Endothelial cell of umbilical vein (primary cell): ENCODE measurements around the gene ATP1B2. TPM values are rescaled to one million over a fixed set of nuclear protein-coding genes. Genes with fewer than 3 reads are reported as not detected.

Source experiments
- BruUV-seq: library from RNA; stranded (reverse); fragments of 400-500 nt; replicated peaks from 2 replicates; lab custom pipeline; 2021; lab: Mats Ljungman, UMichigan
- CTCF ChIA-PET: fragments of 300-600, 350-600 bp; sonication (Branson Sonifier 250); formaldehyde crosslinking; loops from one replicate; lab custom pipeline; 2021; ENCODE audit warnings: antibody characterized with exemption, inconsistent platforms; lab: Charles Lee
- POLR2A ChIA-PET: fragments of 300-600, 350-600 bp; sonication (Branson Sonifier 250); formaldehyde crosslinking; loops from one replicate; lab custom pipeline; 2021; ENCODE audit warnings: antibody characterized with exemption, inconsistent platforms; lab: Charles Lee
- DNase-seq: peaks from one replicate; pipeline ENCODE4 v3.0.0-alpha.2; 2011; ENCODE audit warnings: low read depth, low spot score
- FAIRE-seq: peaks from 2 replicates; lab custom pipeline; 2011; peaks lifted over from hg19 to GRCh38; lab: Jason Lieb, UNC
- H2AFZ ChIP-seq: 2 replicates; pipeline ENCODE4 v1.6.0; 2012; ENCODE audit warnings: low read depth, low read length, control low read depth, inconsistent platforms
- H3K27ac ChIP-seq: 2 replicates; pipeline ENCODE4 v1.5.1; 2011; ENCODE audit warnings: low read depth, mild to moderate bottlenecking, control low read depth, low read length, moderate library complexity; ENCODE audit not compliant: insufficient read depth
- H3K27me3 ChIP-seq, 2 experiments: 2 replicates each; pipeline versions ENCODE4 v1.6.0 to v1.6.1; 2011; ENCODE audit warnings: low read length in 2 of 2, mixed read lengths in 1 of 2; ENCODE audit not compliant: control insufficient read depth in 2 of 2, insufficient read depth in 2 of 2
- H3K36me3 ChIP-seq, 2 experiments: 2 replicates in 1 of 2; 3 replicates in 1 of 2; pipeline ENCODE4 v1.5.1; 2011; ENCODE audit warnings: low read length in 2 of 2, mild to moderate bottlenecking in 1 of 2, moderate library complexity in 1 of 2; ENCODE audit not compliant: control insufficient read depth in 2 of 2, insufficient read depth in 2 of 2; ENCODE audit errors: extremely low read depth in 1 of 2
- H3K4me1 ChIP-seq: 3 replicates; pipeline ENCODE4 v1.5.1; 2011; ENCODE audit warnings: mild to moderate bottlenecking, low read length; ENCODE audit not compliant: control insufficient read depth, insufficient read depth; ENCODE audit errors: extremely low read depth
- H3K4me2 ChIP-seq: 2 replicates; pipeline ENCODE4 v1.6.1; 2011; ENCODE audit warnings: low read length, control low read depth, mixed read lengths; ENCODE audit not compliant: insufficient read depth
- H3K4me3 ChIP-seq, 3 experiments: fragments of 200-600 bp in 1 of 3; sonication (generic), shearing (Covaris generic) in 1 of 3; replicated peaks in 1 of 3; 2 replicates each; pipeline ENCODE4 v1.5.1; 2011 to 2016; ENCODE audit warnings: control low read depth in 3 of 3, low read length in 3 of 3, mild to moderate bottlenecking in 2 of 3, inconsistent platforms in 1 of 3, low read depth in 1 of 3, moderate library complexity in 1 of 3; ENCODE audit not compliant: insufficient read depth in 1 of 3
- H3K79me2 ChIP-seq: 2 replicates; pipeline ENCODE4 v1.6.0; 2012; ENCODE audit warnings: low read length, inconsistent platforms; ENCODE audit not compliant: control insufficient read depth, insufficient read depth
- H3K9ac ChIP-seq: replicated peaks from 2 replicates; pipeline ENCODE3; 2011; ENCODE audit warnings: low read length, control low read depth; ENCODE audit not compliant: insufficient read depth; ENCODE audit errors: extremely low read depth
- H3K9me1 ChIP-seq: replicated peaks from 3 replicates; pipeline ENCODE4 v1.6.0; 2011; ENCODE audit warnings: mild to moderate bottlenecking, low read length; ENCODE audit not compliant: control insufficient read depth, insufficient read depth; ENCODE audit errors: extremely low read depth
- H3K9me3 ChIP-seq: replicated peaks from 2 replicates; pipeline ENCODE4 v1.5.1; 2012; ENCODE audit warnings: low read length, inconsistent platforms; ENCODE audit not compliant: control insufficient read depth, insufficient read depth
- H4K20me1 ChIP-seq: replicated peaks from 2 replicates; pipeline ENCODE3; 2011; ENCODE audit warnings: mild to moderate bottlenecking, low read length; ENCODE audit not compliant: control insufficient read depth, insufficient read depth; ENCODE audit errors: extremely low read depth
- CTCF ChIP-seq, 2 donors: IDR thresholded peaks; 1 replicate in 1 of 2; 2 replicates in 1 of 2; pipeline ENCODE4 v1.5.1; 2011; ENCODE audit warnings: low read length in 2 of 2, mild to moderate bottlenecking in 2 of 2, moderate library complexity in 2 of 2, control low read depth in 1 of 2, inconsistent platforms in 1 of 2, low read depth in 1 of 2; ENCODE audit not compliant: insufficient read depth in 1 of 2; ENCODE audit errors: extremely low read depth in 1 of 2
- EZH2 ChIP-seq: IDR thresholded peaks from 2 replicates; pipeline ENCODE4 v1.6.1; 2012; ENCODE audit warnings: borderline replicate concordance, low read depth, mild to moderate bottlenecking, moderate library complexity, low read length, inconsistent platforms; ENCODE audit not compliant: severe bottlenecking
- FOS ChIP-seq: IDR thresholded peaks from 2 replicates; pipeline ENCODE4 v1.6.1; 2011; ENCODE audit warnings: mild to moderate bottlenecking, low read length, moderate library complexity, borderline replicate concordance; ENCODE audit not compliant: insufficient read depth
- GATA2 ChIP-seq: IDR thresholded peaks from 2 replicates; pipeline ENCODE4 v1.7.0; 2011; ENCODE audit warnings: low read depth, mild to moderate bottlenecking, moderate library complexity, mixed read lengths, low read length; ENCODE audit not compliant: insufficient read length, insufficient read depth
- JUN ChIP-seq: IDR thresholded peaks from 2 replicates; pipeline ENCODE4 v1.6.1; 2011; ENCODE audit warnings: borderline replicate concordance, low read depth; ENCODE audit not compliant: insufficient read length, insufficient read depth
- MYC ChIP-seq: IDR thresholded peaks from one replicate; pipeline ENCODE4 v1.6.1; 2011; ENCODE audit warnings: mild to moderate bottlenecking, low read depth, low read length
- POLR2A ChIP-seq: IDR thresholded peaks from 2 replicates; pipeline ENCODE4 v1.6.1; 2012; ENCODE audit warnings: low read depth, mild to moderate bottlenecking, control low read depth, low read length
- POLR2AphosphoS5 ChIP-seq: IDR thresholded peaks from 2 replicates; pipeline ENCODE4 v1.6.1; 2012; ENCODE audit warnings: low read depth, mild to moderate bottlenecking, control low read depth, low read length, moderate library complexity; ENCODE audit not compliant: insufficient read depth
- dilution Hi-C: fragments of 300-500 bp; cut with MboI; formaldehyde crosslinking; loops from one replicate; pipeline ENCODE4 v1.15.0; 2019; ENCODE audit warnings: low sequenced_read_pairs; ENCODE audit not compliant: extremely low pct_ligation_motif_present
- intact Hi-C: fragments of 100-400 bp; cut with micrococcal nuclease; formaldehyde crosslinking; loops from one replicate; pipeline ENCODE4 v1.10.0; 2022
- polyA plus RNA-seq, 4 experiments: library from polyadenylated mRNA; depleted of rRNA in 3 of 4; stranded (reverse) in 3 of 4; unstranded in 1 of 4; fragments of >200 nt; gene quantifications; 2 replicates each; pipeline versions ENCODE4 v1.2.1 to v1.2.3, GENCODE V29; 2011 to 2012; ENCODE audit warnings: missing spikeins in 1 of 4
- total RNA-seq: library from RNA; stranded (reverse); gene quantifications from 2 replicates; pipeline ENCODE4 v1.2.3, GENCODE V29; 2021
- TF ChIP-seq, protein P1 (sequence below): IDR thresholded peaks from 2 replicates; pipeline ENCODE4 v1.6.1; 2011; ENCODE audit not compliant: insufficient read depth, insufficient read length

The ATP1B2 gene
- total and polyA plus RNA-seq, 2 donors (not counting 3 experiments of a cell fraction or from before 2014, with no cell fraction given): 0.06 TPM; not detected in 1

DNA sequence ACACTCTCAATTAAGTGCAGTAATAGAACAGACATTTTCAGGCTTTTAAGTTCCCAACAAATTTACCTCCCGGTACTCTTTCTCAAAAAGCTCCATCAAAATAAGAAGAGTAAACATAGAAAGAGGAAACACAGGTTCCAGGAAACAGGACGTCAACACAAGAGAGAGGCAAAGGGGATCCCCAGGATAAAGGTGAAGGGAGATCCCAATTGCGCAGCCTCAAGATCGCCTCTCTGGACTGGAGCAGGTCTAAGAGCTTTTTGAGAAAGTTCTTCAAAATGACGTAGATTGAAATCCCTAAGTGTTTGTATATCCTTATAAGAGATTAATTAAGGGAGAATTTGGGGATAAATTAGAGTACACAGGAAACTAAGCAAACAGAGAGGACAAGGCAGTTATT is 32.1 kb upstream of the ATP1B2 start:
- Histone ChIP-seq H3K27me3 (no peaks in the 10 kb centered on the region), H3K79me2 (peaks cover 7% of the 10 kb centered on the region), H3K36me3 (no peaks in the 10 kb centered on the region), H3K4me2 (no peak overlapping the region), H2AFZ (no peak overlapping the region), H3K4me1 (peaks cover 5% of the 10 kb centered on the region), H3K9ac (no peak overlapping the region), H3K4me3 (no peak overlapping the region), H3K9me3 (no peaks in the 10 kb centered on the region), H3K27ac (no peak overlapping the region), H4K20me1 (peaks cover 1% of the 10 kb centered on the region), H3K9me1 (no peaks in the 10 kb centered on the region)
- dilution Hi-C loops: no loop called here
- ChIA-PET POLR2A (interaction anchor here (1.0 kb wide), 1 partner anchor 9 kb away, joined by 4 read pairs; the partner anchor contains the start of gene SAT2), CTCF (interaction anchor here (1.0 to 1.4 kb wide), 2 partner anchors 9 to 13 kb away, joined by 4 read pairs; partner anchors contain the start of gene SAT2)
- DNase-seq: no peak
- intact Hi-C loops: loop anchor here (10.0 kb wide), 1 partner anchor 226 kb away; no protein-coding TSS in a partner anchor
- no peak for FAIRE-seq
- no TSS peak for BruUV-seq
- TF ChIP-seq GATA2 (no peak), EZH2 (no peak), POLR2AphosphoS5 (no peak), POLR2A (no peak), MYC (no peak), CTCF (IDR thresholded peaks at IDR 0.05; ENCODE audit: extremely low read depth in 1 of 2, insufficient read depth in 1 of 2, low read depth in 1 of 2, low read length in 2 of 2) (no peak), JUN (no peak), FOS (no peak)
- TF ChIP-seq, protein P1, sequence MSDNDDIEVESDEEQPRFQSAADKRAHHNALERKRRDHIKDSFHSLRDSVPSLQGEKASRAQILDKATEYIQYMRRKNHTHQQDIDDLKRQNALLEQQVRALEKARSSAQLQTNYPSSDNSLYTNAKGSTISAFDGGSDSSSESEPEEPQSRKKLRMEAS: no peak
